T-helper 2 cell treated with Interferon-gamma antibody and Interleukin-4, amounts not matched to agents 5 μg/mL and 100 μg/mL, for 36 hours (primary cell): ENCODE measurements around the gene AMDHD1.

Source experiments
- DNase-seq: peaks from one replicate; pipeline ENCODE4 v3.0.0; 2021; ENCODE audit warnings: low spot score
- H3K27ac Mint-ChIP-seq: one replicate; pipeline ENCODE4 v1.8.0; 2021; ENCODE audit warnings: mild to moderate bottlenecking, mixed read lengths
- H3K27me3 Mint-ChIP-seq: one replicate; pipeline ENCODE4 v1.8.0; 2021; ENCODE audit warnings: low read depth, mixed read lengths
- H3K36me3 Mint-ChIP-seq: one replicate; pipeline ENCODE4 v1.8.0; 2021; ENCODE audit warnings: low read depth, mixed read lengths
- H3K4me1 Mint-ChIP-seq: one replicate; pipeline ENCODE4 v1.8.0; 2021; ENCODE audit warnings: low read depth, mixed read lengths
- H3K4me3 Mint-ChIP-seq: one replicate; pipeline ENCODE4 v1.8.0; 2022; ENCODE audit warnings: mild to moderate bottlenecking, moderate library complexity, mixed read lengths
- H3K9me3 Mint-ChIP-seq: one replicate; pipeline ENCODE4 v1.8.0; 2021; ENCODE audit warnings: mixed read lengths

AMDHD1 gene

DNA sequence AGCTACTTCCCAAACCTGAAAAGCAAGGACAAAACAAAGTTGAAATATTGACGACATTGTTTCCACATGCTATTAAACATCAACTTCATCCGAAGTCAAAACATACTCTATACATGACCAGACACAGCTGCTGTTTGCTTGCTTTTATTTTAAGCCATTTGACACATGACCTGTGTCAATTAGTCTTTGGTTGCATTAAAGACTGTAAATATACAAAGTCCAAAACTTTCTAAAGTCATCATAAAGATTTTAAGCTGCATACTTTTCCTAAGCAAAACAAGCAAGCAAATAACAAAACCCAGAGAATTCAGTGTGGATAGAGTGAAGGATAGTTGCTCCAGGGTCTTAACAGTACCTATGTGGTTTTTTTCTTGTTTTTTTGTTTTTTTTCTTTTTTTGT, 31.2 kb downstream of the AMDHD1 start:
- no peaks in the 10 kb centered on the region for H3K36me3 Mint-ChIP-seq

GRCh38 chr12:95975491-95975890, 32.4 kb downstream of the AMDHD1 start:
- H3K36me3 Mint-ChIP-seq = no peaks in the 10 kb centered on the region
- no peak overlapping the region for H3K4me3 Mint-ChIP-seq
- H3K27me3 Mint-ChIP-seq = no peaks in the 10 kb centered on the region
- no peak for DNase-seq
- H3K27ac Mint-ChIP-seq = no peak overlapping the region
- no peaks in the 10 kb centered on the region for H3K4me1 Mint-ChIP-seq
- H3K9me3 Mint-ChIP-seq = no peaks in the 10 kb centered on the region

More for the DNA sequence above, 31.2 kb downstream of the AMDHD1 start:
- DNase-seq = no peak
- Mint-ChIP-seq H3K27ac (no peak overlapping the region), H3K4me1 (no peaks in the 10 kb centered on the region), H3K4me3 (no peak overlapping the region), H3K27me3 (no peaks in the 10 kb centered on the region), H3K9me3 (no peaks in the 10 kb centered on the region)

- Mint-ChIP-seq H3K4me3 (no peak overlapping the region), H3K36me3 (no peaks in the 10 kb centered on the region), H3K27me3 (no peaks in the 10 kb centered on the region), H3K9me3 (no peaks in the 10 kb centered on the region), H3K4me1 (no peaks in the 10 kb centered on the region), H3K27ac (no peak overlapping the region)
- DNase-seq = no peak
Measured at GRCh38 chr12:95976416-95976832, 33.3 kb downstream of the AMDHD1 start.

GRCh38 chr12:95977764-95978305, 34.7 kb downstream of the AMDHD1 start:
- H3K36me3 Mint-ChIP-seq = no peaks in the 10 kb centered on the region
- no peaks in the 10 kb centered on the region for H3K4me1 Mint-ChIP-seq
- H3K4me3 Mint-ChIP-seq = no peak overlapping the region
- H3K27ac Mint-ChIP-seq = no peak overlapping the region
- H3K9me3 Mint-ChIP-seq = no peaks in the 10 kb centered on the region
- no peak for DNase-seq
- H3K27me3 Mint-ChIP-seq = no peaks in the 10 kb centered on the region

DNA sequence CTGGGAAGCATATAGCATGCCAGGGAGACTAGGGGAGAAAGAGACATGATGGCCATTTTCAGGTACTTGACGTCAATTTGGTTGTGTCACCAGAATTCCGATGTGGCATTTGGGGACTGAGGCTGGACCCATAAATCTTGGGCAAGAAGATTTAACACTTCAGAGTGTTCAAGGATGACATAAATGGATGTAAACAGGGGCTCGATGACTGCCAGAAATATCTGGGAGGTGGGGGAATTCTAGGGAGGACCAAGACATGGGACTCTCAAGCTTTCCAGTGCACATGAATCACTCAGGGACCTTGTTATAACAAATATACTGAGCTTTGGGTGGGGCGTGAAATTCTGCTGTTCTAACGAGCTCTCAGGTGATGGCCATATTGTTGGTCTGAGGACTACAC, 35.2 kb downstream of the AMDHD1 start:
- Mint-ChIP-seq H3K36me3 (no peaks in the 10 kb centered on the region), H3K9me3 (no peaks in the 10 kb centered on the region), H3K27me3 (no peaks in the 10 kb centered on the region), H3K4me3 (no peak overlapping the region), H3K4me1 (no peaks in the 10 kb centered on the region), H3K27ac (no peak overlapping the region)
- no peak for DNase-seq

- H3K9me3 Mint-ChIP-seq = no peaks in the 10 kb centered on the region
- no peak overlapping the region for H3K4me3 Mint-ChIP-seq
Measured at GRCh38 chr12:95978774-95979173, 35.6 kb downstream of the AMDHD1 start.

GRCh38 chr12:95980437-95980836, 37.3 kb downstream of the AMDHD1 start:
- Mint-ChIP-seq H3K27me3 (no peaks in the 10 kb centered on the region), H3K9me3 (no peaks in the 10 kb centered on the region), H3K4me3 (no peak overlapping the region), H3K27ac (no peak overlapping the region), H3K36me3 (no peaks in the 10 kb centered on the region), H3K4me1 (no peaks in the 10 kb centered on the region)
- DNase-seq = no peak

More at GRCh38 chr12:95978774-95979173, 35.6 kb downstream of the AMDHD1 start:
- Mint-ChIP-seq H3K36me3 (no peaks in the 10 kb centered on the region), H3K27ac (no peak overlapping the region), H3K4me1 (no peaks in the 10 kb centered on the region), H3K27me3 (no peaks in the 10 kb centered on the region)
- DNase-seq = no peak

- DNase-seq = no peak
- Mint-ChIP-seq H3K36me3 (no peaks in the 10 kb centered on the region), H3K27ac (no peak overlapping the region), H3K4me3 (no peak overlapping the region), H3K9me3 (no peaks in the 10 kb centered on the region), H3K27me3 (no peaks in the 10 kb centered on the region), H3K4me1 (no peaks in the 10 kb centered on the region)
Measured at GRCh38 chr12:95982602-95983001, 39.5 kb downstream of the AMDHD1 start.

- Mint-ChIP-seq H3K36me3 (no peaks in the 10 kb centered on the region), H3K4me1 (no peaks in the 10 kb centered on the region), H3K27me3 (no peaks in the 10 kb centered on the region), H3K27ac (no peak overlapping the region), H3K9me3 (no peaks in the 10 kb centered on the region), H3K4me3 (no peak overlapping the region)
- DNase-seq = no peak
Measured at GRCh38 chr12:95984682-95985081, 41.6 kb downstream of the AMDHD1 start.

DNA sequence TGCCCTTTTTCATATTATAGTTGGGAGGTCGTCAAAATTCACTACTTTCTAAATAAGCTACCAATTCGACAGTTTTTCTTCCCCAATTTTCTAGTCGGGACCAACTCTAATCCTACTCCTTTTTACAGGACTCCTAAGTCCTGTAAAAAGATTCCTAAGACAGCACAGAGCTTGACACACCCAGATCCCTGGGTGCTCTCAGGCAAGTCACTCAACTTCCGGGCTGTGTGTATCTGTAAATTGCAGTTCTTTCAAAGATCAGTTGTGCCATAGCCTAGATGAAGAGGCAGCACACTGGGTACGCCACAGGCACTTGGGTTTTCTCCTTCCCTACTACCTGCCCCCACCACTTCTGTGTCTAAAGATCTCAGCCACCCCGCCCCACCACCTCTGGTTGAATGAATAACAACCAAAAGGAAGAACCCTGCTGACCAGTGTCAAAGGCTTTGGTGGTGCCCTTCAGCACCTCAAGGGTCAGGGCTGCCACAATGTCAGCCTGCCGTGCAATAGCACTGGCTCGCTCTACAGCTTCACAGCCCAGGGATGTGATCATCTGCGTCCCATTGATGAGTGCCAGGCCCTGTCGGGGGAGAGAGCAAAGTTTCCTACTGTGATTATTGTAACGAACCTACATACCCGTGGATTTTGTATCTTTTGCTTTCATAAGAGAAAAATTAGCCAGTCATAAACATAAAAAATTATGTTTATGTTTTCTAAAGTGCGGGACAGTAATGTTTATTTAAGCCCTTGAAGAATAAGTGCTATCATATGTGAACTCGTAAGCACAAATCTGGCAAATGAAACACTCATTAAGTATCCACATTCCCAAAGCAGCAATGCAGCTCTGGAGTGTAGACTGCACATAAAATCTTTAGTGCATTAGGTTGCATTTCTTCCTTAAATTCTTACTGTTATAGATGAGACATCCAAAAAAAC, 43.8 kb downstream of the AMDHD1 start:
- DNase-seq = no peak
- Mint-ChIP-seq H3K27me3 (peaks cover 4% of the 10 kb centered on the region), H3K9me3 (no peaks in the 10 kb centered on the region), H3K4me1 (no peaks in the 10 kb centered on the region), H3K4me3 (no peak overlapping the region), H3K27ac (no peak overlapping the region), H3K36me3 (no peaks in the 10 kb centered on the region)

- no peaks in the 10 kb centered on the region for H3K36me3 Mint-ChIP-seq
- H3K4me1 Mint-ChIP-seq = no peaks in the 10 kb centered on the region
- no peak for DNase-seq
- peaks cover 7% of the 10 kb centered on the region for H3K27me3 Mint-ChIP-seq
- no peak overlapping the region for H3K27ac Mint-ChIP-seq
- H3K4me3 Mint-ChIP-seq = no peak overlapping the region
- H3K9me3 Mint-ChIP-seq = no peaks in the 10 kb centered on the region
Measured at GRCh38 chr12:95988506-95989275, 45.6 kb downstream of the AMDHD1 start.

- H3K9me3 Mint-ChIP-seq = no peaks in the 10 kb centered on the region
- H3K4me3 Mint-ChIP-seq = no peak overlapping the region
- H3K4me1 Mint-ChIP-seq = no peaks in the 10 kb centered on the region
- H3K27ac Mint-ChIP-seq = no peak overlapping the region
- H3K27me3 Mint-ChIP-seq = peaks cover 7% of the 10 kb centered on the region
- no peak for DNase-seq
- no peaks in the 10 kb centered on the region for H3K36me3 Mint-ChIP-seq
Measured at GRCh38 chr12:95989504-95990123, 46.5 kb downstream of the AMDHD1 start.

- Mint-ChIP-seq H3K27me3 (peaks cover 7% of the 10 kb centered on the region), H3K4me3 (no peak overlapping the region), H3K27ac (no peak overlapping the region), H3K36me3 (no peaks in the 10 kb centered on the region), H3K9me3 (no peaks in the 10 kb centered on the region), H3K4me1 (no peaks in the 10 kb centered on the region)
- no peak for DNase-seq
Measured at GRCh38 chr12:95990136-95990535, 47.0 kb downstream of the AMDHD1 start.

GRCh38 chr12:95993907-95994306, 50.8 kb downstream of the AMDHD1 start:
- H3K27ac Mint-ChIP-seq = no peak overlapping the region
- H3K4me1 Mint-ChIP-seq = peaks cover 6% of the 10 kb centered on the region
- H3K9me3 Mint-ChIP-seq = no peaks in the 10 kb centered on the region
- H3K36me3 Mint-ChIP-seq = no peaks in the 10 kb centered on the region
- no peak for DNase-seq
- H3K4me3 Mint-ChIP-seq = no peak overlapping the region
- H3K27me3 Mint-ChIP-seq = peaks cover 7% of the 10 kb centered on the region
